ENCODE data around the gene PCGF2.
A peak's percentile ranks its signal among the peaks of the same experiment; 100 is the strongest.
"Not testable (repeated sequence)": the region's sequence is repeated elsewhere in the genome, so short reads cannot be mapped to it uniquely, and the experiment has no call there.

The PCGF2 gene

DNA sequence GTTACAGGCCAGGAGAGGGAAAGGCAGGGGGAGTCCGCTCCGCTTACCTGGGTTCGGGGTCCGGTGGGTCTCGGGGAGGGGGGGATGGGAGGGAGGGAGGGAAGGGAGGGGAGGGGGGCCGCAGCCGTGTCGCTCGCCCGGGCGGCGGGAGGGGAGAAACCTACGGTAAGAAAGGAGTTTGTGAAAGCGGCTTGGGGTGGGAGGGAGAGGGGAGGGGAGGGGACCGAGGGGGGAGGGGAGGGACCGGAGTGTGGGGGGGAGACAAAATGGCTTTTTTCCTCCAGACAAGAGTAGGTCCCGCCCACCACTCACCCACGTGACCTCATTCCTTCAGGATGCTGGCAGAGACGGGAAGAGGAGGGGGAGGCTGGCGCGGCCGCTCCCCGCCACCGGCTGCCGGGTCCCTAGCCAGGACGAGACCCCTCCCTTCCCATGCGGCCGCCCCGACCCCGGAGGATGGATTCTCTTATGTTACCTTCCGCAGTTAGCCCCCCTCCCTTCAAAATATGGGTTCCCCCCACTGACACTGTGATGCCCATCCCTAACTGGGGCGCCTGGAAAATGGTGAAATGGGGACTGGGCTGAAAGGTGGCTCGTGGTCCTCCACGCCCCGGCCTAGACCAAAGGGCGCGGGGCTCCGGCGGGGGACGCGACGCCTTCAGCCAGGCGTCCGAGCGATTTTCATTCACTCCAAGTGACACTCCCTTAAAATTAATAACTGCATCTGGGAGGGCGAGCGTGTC is at the start of gene PCGF2:
Gene PCGF2, minus strand, starts transcription at position 188 of the 743 bp plus-strand sequence. CDS start 7,934 bp downstream, outside the sequence.
- peak; percentile 77 for DNase-seq

- no peak for DNase-seq
Observed at GRCh38 chr17:38797828-38798227, 49.7 kb upstream of the PCGF2 start.

GRCh38 chr17:38797158-38797490 is 49.0 kb upstream of the PCGF2 start:
- DNase-seq: no peak

GRCh38 chr17:38796451-38797157 is 48.5 kb upstream of the PCGF2 start:
- no peak for DNase-seq

- no peak for DNase-seq
Observed at GRCh38 chr17:38794221-38794620, 46.1 kb upstream of the PCGF2 start.

- no peak for DNase-seq
Observed at GRCh38 chr17:38791162-38791561, 43.0 kb upstream of the PCGF2 start.

GRCh38 chr17:38790148-38790707 is 42.1 kb upstream of the PCGF2 start:
- DNase-seq: not testable (repeated sequence)

GRCh38 chr17:38789185-38789584 is 41.0 kb upstream of the PCGF2 start:
- no peak for DNase-seq

DNA sequence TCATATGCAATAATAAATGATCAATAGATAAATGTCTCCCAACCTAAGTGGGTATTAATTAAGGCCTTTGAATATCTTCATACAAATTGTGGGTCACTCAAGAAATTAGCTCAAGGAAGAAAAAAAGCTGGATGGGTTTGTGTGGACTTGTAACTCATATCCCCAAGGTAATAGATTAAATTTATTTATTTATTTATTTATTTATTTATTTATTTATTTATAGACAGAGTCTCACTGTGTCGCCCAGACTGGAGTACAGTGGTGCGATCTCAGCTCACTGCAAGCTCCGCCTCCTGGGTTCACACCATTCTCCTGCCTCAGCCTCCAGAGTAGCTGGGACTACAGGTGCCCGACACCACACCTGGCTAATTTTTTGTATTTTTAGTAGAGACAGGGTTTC is 39.9 kb upstream of the PCGF2 start:
- DNase-seq: not testable (repeated sequence)

DNA sequence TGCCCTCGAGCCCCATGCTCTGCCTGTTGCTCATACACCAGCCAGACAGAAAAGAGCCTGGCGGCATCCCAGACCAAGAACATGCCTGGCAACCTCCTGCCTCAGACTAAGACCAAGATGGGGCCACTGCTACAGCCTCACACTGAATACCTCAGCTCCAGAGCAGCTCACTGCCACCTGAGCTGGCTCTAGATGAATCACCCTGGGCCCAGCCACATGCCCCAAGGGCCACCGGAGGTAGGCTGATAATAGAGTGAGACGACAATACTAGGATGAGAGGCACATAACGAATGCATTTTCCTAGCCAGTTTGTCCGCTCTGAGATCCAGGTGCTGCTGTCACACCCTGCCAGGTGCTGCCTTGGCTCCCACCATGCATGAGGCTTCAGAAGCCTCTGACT is 38.2 kb upstream of the PCGF2 start:
- no peak for DNase-seq

DNA sequence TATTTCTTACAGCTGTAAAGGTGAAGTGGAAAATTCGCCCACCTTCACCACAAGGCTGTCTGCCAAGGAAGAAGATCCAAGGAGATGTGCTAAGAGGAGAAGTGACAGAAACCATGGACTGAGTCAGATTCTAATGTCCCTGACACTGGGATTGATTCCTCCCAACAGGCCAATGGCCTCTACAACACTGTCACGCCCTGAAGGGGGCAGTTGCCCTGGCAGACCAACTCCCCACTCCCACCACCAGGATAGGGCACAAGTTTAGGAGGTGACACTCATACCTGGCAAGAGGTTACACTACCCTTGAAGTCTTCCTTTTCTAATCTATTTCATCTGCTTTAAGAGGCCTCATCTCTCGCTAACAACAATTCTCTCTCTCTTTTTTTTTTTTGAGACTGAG is 35.1 kb upstream of the PCGF2 start:
- no peak for DNase-seq

GRCh38 chr17:38779965-38780752 is 32.0 kb upstream of the PCGF2 start:
- DNase-seq: no peak

- DNase-seq: no peak
Observed at GRCh38 chr17:38777641-38778250, 29.6 kb upstream of the PCGF2 start.

- no peak for DNase-seq
Observed at GRCh38 chr17:38773258-38773657, 25.1 kb upstream of the PCGF2 start.

DNA sequence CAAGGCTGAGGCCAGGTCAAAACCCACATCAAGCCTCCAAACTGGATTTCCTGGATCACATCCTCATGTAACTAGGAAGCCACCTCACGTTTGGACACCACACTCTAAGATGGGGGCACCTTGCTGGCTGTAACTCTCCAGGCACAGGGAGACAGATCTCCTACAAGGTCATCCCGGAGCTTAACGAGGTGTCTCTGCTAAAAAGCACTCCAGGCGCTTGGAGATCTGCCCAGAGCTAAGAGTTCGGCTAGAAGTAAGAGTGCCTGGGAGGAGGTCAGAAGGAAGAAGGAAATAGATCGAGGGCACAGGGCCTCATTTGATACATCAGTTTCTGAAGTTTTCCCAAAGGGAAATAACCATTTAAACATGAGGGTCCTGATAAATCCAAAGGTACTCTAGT is 20.3 kb upstream of the PCGF2 start:
- no peak for DNase-seq

GRCh38 chr17:38766341-38766740 is 18.2 kb upstream of the PCGF2 start:
- no peak for DNase-seq

DNA sequence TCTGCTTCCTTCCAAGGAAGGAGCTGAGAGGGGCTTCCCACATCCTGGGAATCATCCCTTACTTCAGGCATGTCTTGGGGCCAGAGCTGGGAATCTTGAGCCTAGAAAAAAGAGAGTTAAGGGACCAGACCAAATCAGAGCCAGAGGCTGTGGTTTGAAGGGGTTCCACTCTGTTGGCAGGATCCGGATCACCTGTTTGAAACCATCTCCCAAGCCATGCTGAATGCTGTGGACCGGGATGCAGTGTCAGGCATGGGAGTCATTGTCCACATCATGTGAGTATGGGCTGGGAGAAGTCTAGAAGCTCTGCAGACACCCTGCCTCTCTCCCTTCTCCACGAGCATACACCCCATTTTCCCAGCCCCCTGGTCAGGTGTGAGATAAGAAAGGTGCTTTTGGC is 14.1 kb upstream of the PCGF2 start:
- no peak for DNase-seq

DNA sequence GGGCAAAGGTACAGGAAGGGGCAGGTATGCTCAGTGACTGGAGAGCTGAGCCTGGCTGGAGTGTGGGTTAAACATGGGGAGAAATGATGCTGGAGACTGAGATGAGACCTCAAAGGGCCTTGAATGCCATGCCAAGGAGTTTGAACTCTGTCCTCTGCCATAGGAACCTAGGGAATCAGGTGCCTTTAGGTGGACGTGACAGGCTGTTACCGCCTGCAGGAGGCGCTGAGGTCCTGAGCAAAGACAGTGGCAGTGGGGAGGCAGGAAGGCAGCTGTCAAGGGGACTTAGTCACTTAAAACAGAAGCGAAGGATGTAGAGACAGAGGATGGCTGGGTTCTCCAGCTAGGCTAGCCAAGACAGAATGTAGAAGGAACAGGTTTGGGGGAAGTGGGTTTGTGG is 13.5 kb upstream of the PCGF2 start:
- no peak for DNase-seq

- no peak for DNase-seq
Observed at GRCh38 chr17:38753071-38753506, 5.0 kb upstream of the PCGF2 start.

- DNase-seq: peak; percentile 91
Observed at GRCh38 chr17:38752308-38753070, 4.4 kb upstream of the PCGF2 start, which contains the start of gene PSMB3. TSS of gene PSMB3 (plus strand) at chr17:38752741. CDS start at chr17:38752827, 86 bp downstream.

- peak; percentile 73 for DNase-seq
Observed at GRCh38 chr17:38751808-38752307, 3.7 kb upstream of the PCGF2 start.
